Measurements from ENCODE around the gene GRM7. TPM values are rescaled to one million over a fixed set of nuclear protein-coding genes. Genes with fewer than 3 reads are reported as not detected.

Gene GRM7
- total RNA-seq, 1 experiment from 2014 or later: not detected

- ChIA-PET POLR2A (ENCODE audit: unreplicated experiment) (no interaction called here), CTCF (no interaction called here)
- Histone ChIP-seq H3K9me2 (replicated peaks; ENCODE audit: low read length) (no peaks in the 10 kb centered on the region), H3K4me1 (ENCODE audit: insufficient read depth, low read length) (no peaks in the 10 kb centered on the region), H2AFZ (ENCODE audit: low read length) (no peak overlapping the region), H3K36me3 (ENCODE audit: low read depth, low read length) (no peaks in the 10 kb centered on the region), H3K9ac (ENCODE audit: low read length) (no peak overlapping the region), H3K9me3 (ENCODE audit: low read length) (0 out of 2 replicates have a peak, but pooled peaks cover 5% of the 10 kb centered on the region), H3K79me2 (ENCODE audit: low read length) (no peaks in the 10 kb centered on the region), H3F3A (ENCODE audit: low read length, unreplicated experiment) (no peaks in the 10 kb centered on the region), H3K4me2 (ENCODE audit: low read length) (no peak overlapping the region), H3K4me3 (ENCODE audit: low read length) (no peak overlapping the region), H4K20me1 (ENCODE audit: low read length) (no peaks in the 10 kb centered on the region), H3K27ac (ENCODE audit: low read length) (no peak overlapping the region), H3K27me3 (ENCODE audit: low read length) (no peaks in the 10 kb centered on the region)
- no peak for TF ChIP-seq EZH2phosphoT487 (IDR thresholded peaks at IDR 0.05; ENCODE audit: borderline replicate concordance, low read length)
- TF ChIP-seq, protein P1, sequence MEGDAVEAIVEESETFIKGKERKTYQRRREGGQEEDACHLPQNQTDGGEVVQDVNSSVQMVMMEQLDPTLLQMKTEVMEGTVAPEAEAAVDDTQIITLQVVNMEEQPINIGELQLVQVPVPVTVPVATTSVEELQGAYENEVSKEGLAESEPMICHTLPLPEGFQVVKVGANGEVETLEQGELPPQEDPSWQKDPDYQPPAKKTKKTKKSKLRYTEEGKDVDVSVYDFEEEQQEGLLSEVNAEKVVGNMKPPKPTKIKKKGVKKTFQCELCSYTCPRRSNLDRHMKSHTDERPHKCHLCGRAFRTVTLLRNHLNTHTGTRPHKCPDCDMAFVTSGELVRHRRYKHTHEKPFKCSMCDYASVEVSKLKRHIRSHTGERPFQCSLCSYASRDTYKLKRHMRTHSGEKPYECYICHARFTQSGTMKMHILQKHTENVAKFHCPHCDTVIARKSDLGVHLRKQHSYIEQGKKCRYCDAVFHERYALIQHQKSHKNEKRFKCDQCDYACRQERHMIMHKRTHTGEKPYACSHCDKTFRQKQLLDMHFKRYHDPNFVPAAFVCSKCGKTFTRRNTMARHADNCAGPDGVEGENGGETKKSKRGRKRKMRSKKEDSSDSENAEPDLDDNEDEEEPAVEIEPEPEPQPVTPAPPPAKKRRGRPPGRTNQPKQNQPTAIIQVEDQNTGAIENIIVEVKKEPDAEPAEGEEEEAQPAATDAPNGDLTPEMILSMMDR (conservative IDR thresholded peaks at IDR 0.05; ENCODE audit: low read depth, low read length): peak; percentile 42; the same call in 1 of the 2 replicates
- ATAC-seq (no peak), DNase-seq (peak; percentile 23)
- intact Hi-C loops (cut with micrococcal nuclease): no loop called here
- no TSS peak for BruUV-seq (replicated peaks)
Observed at GRCh38 chr3:7144697-7145308, 283.9 kb downstream of the GRM7 start.

DNA sequence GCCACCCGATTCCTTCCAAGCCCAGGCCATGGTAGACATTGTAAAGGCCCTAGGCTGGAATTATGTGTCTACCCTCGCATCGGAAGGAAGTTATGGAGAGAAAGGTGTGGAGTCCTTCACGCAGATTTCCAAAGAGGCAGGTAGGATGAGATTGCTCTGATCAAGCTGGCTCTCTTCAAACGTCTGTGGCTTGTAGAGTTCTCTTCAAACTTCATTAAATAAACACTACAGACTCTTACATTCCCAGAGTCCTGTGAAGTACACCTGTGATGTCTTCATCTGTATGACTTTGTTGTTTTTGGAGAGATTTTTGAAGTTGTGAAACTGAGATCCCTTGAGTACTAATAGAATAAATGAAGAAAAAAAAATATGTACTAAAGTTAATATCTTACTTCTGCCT lies 285.6 kb downstream of the GRM7 start:
- intact Hi-C loops (cut with micrococcal nuclease): no loop called here
- Histone ChIP-seq H3K36me3 (ENCODE audit: low read depth, low read length) (no peaks in the 10 kb centered on the region), H2AFZ (ENCODE audit: low read length) (no peak overlapping the region), H3K27ac (ENCODE audit: low read length) (no peak overlapping the region), H3K9me2 (replicated peaks; ENCODE audit: low read length) (no peaks in the 10 kb centered on the region), H3K79me2 (ENCODE audit: low read length) (no peaks in the 10 kb centered on the region), H3K4me1 (ENCODE audit: insufficient read depth, low read length) (no peaks in the 10 kb centered on the region), H3F3A (ENCODE audit: low read length, unreplicated experiment) (no peaks in the 10 kb centered on the region), H3K4me3 (ENCODE audit: low read length) (no peak overlapping the region), H3K27me3 (ENCODE audit: low read length) (no peaks in the 10 kb centered on the region), H3K9me3 (ENCODE audit: low read length) (peaks cover 11% of the 10 kb centered on the region; the same call in 1 of the 2 replicates), H3K9ac (ENCODE audit: low read length) (no peak overlapping the region), H4K20me1 (ENCODE audit: low read length) (no peaks in the 10 kb centered on the region), H3K4me2 (ENCODE audit: low read length) (no peak overlapping the region)
- CTCF ChIA-PET: no interaction called here
- ATAC-seq (no peak), DNase-seq (no peak)
- POLR2A ChIA-PET (ENCODE audit: unreplicated experiment): no interaction called here
- BruUV-seq (replicated peaks): no TSS peak
- no peak for TF ChIP-seq EZH2phosphoT487 (IDR thresholded peaks at IDR 0.05; ENCODE audit: borderline replicate concordance, low read length)
- TF ChIP-seq EZH2 (IDR thresholded peaks at IDR 0.05; ENCODE audit: low read length, unreplicated experiment): no peak
- TF ChIP-seq, protein P1 (conservative IDR thresholded peaks at IDR 0.05; ENCODE audit: low read depth, low read length): no peak

GRCh38 chr3:7158516-7158915 lies 297.6 kb downstream of the GRM7 start:
- DNase-seq: no peak
- Histone ChIP-seq H3K9me3 (ENCODE audit: low read length) (peaks cover 11% of the 10 kb centered on the region; the same call in 1 of the 2 replicates), H3K79me2 (ENCODE audit: low read length) (no peaks in the 10 kb centered on the region), H3F3A (ENCODE audit: low read length, unreplicated experiment) (no peaks in the 10 kb centered on the region), H3K4me2 (ENCODE audit: low read length) (no peak overlapping the region), H3K9me2 (replicated peaks; ENCODE audit: low read length) (no peaks in the 10 kb centered on the region), H3K4me3 (ENCODE audit: low read length) (no peak overlapping the region), H4K20me1 (ENCODE audit: low read length) (no peaks in the 10 kb centered on the region), H3K4me1 (ENCODE audit: insufficient read depth, low read length) (no peaks in the 10 kb centered on the region), H3K9ac (ENCODE audit: low read length) (no peak overlapping the region), H3K27ac (ENCODE audit: low read length) (no peak overlapping the region), H3K36me3 (ENCODE audit: low read depth, low read length) (no peaks in the 10 kb centered on the region), H3K27me3 (ENCODE audit: low read length) (no peaks in the 10 kb centered on the region), H2AFZ (ENCODE audit: low read length) (no peak overlapping the region)
- no peak for ATAC-seq
- no TSS peak for BruUV-seq (replicated peaks)
- intact Hi-C loops (cut with micrococcal nuclease): no loop called here
- TF ChIP-seq, protein P1 (conservative IDR thresholded peaks at IDR 0.05; ENCODE audit: low read depth, low read length): no peak
- TF ChIP-seq EZH2phosphoT487 (IDR thresholded peaks at IDR 0.05; ENCODE audit: borderline replicate concordance, low read length) (no peak), EZH2 (IDR thresholded peaks at IDR 0.05; ENCODE audit: low read length, unreplicated experiment) (no peak)
- POLR2A ChIA-PET (ENCODE audit: unreplicated experiment): no interaction called here
- CTCF ChIA-PET: no interaction called here

Data from PC-3 (cell line).